HAP-1 (cell line): ENCODE measurements around the gene EXT2.

Source experiments
- DNase-seq, 2 experiments: peaks; one replicate each; pipeline ENCODE4 v3.0.0-alpha.2; 2016 to 2020; ENCODE audit warnings: low spot score in 2 of 2
- H3K27me3 ChIP-seq: fragments of 250-450 bp; sonication (Bioruptor Pico); 2 replicates; pipeline ENCODE4 v1.5.1; 2020; ENCODE audit warnings: low read depth, mild to moderate bottlenecking, moderate library complexity
- H3K36me3 ChIP-seq: fragments of 250-450 bp; sonication (Bioruptor Pico); replicated peaks from 2 replicates; pipeline ENCODE4 v1.5.1; 2020; ENCODE audit warnings: mild to moderate bottlenecking
- H3K4me1 ChIP-seq: fragments of 250-450 bp; sonication (Bioruptor Pico); 2 replicates; pipeline ENCODE4 v1.5.1; 2020; ENCODE audit warnings: mild to moderate bottlenecking
- H3K4me3 ChIP-seq: fragments of 250-450 bp; sonication (Bioruptor Pico); 2 replicates; pipeline ENCODE4 v1.5.1; 2020; ENCODE audit warnings: mild to moderate bottlenecking, moderate library complexity
- H3K9me3 ChIP-seq: fragments of 250-450 bp; sonication (Bioruptor Pico); 2 replicates; pipeline ENCODE4 v1.5.1; 2020; ENCODE audit warnings: mild to moderate bottlenecking, moderate library complexity
- in situ Hi-C: fragments of 300-500 bp; cut with MboI; formaldehyde crosslinking; loops from 3 replicates; pipeline ENCODE4 v1.14.3; 2020; ENCODE audit warnings: low sequenced_read_pairs, inconsistent platforms, mixed read lengths

EXT2 gene

DNA sequence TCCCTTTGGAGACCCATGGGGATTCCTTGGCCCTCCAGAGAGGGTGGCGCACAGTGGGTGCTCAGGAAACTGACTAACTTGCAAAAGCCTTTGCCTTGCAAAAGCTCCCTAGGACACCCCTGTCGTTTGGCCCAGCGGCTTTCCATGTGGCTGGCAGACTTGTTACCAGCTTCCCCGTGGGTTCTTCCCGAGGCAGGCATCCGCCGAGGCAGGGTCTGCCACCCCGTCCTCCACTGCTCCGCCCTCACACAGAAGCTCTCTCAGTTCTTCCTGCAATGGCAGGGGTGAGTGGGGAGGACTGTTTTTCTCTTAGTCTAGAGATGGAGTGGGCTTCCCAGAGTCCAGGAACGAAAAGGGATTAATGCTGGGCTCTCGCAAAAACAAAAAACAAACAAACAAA lies 191.4 kb downstream of the EXT2 start:
- in situ Hi-C loops, result loop anchor here (5.0 kb wide), 1 partner anchor 250 kb away; no protein-coding TSS in a partner anchor
- H3K4me3 ChIP-seq, result no peak overlapping the region
- no peaks in the 10 kb centered on the region for H3K36me3 ChIP-seq
- no peaks in the 10 kb centered on the region for H3K27me3 ChIP-seq
- H3K4me1 ChIP-seq, result no peaks in the 10 kb centered on the region
- no peak for DNase-seq
- no peaks in the 10 kb centered on the region for H3K9me3 ChIP-seq

DNA sequence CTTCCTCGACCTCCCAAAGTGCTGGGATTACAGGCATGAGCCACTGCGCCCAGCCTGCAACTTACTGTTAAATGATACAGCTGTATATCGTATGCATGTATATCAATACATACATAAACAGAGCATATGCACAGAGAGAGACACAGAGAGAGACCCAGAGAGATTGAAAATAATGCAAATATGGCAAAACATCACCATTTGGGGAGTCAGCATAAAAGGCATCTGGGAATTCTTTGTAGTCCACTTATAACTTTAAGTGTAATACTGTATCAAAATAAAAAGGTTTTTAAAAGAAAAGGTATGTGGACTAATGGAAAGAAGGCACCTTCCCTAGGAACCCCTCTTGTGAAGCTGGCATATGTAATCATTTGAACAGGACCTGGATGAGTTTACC lies 192.7 kb downstream of the EXT2 start:
- no peaks in the 10 kb centered on the region for H3K36me3 ChIP-seq
- H3K4me3 ChIP-seq, result no peak overlapping the region
- H3K27me3 ChIP-seq, result no peaks in the 10 kb centered on the region
- in situ Hi-C loops, result loop anchor here (5.0 kb wide), 1 partner anchor 249 kb away; no protein-coding TSS in a partner anchor
- H3K4me1 ChIP-seq, result no peaks in the 10 kb centered on the region
- no peak for DNase-seq
- no peaks in the 10 kb centered on the region for H3K9me3 ChIP-seq

- H3K27me3 ChIP-seq, result no peaks in the 10 kb centered on the region
- no peaks in the 10 kb centered on the region for H3K9me3 ChIP-seq
- in situ Hi-C loops, result no loop called here
- H3K36me3 ChIP-seq, result no peaks in the 10 kb centered on the region
- H3K4me1 ChIP-seq, result no peaks in the 10 kb centered on the region
- no peak for DNase-seq
- no peak overlapping the region for H3K4me3 ChIP-seq
Measured at GRCh38 chr11:44290208-44290607, 194.7 kb downstream of the EXT2 start.
